ENCODE data around the gene CYP46A1. TPM values are rescaled to one million over a fixed set of nuclear protein-coding genes. Genes with fewer than 3 reads are reported as not detected.

The CYP46A1 gene
- total RNA-seq, 3 donors from 2014 or later (not counting 1 experiment from before 2014, with no cell fraction given): 0.09 to 0.45 (median 0.09) TPM

- Mint-ChIP-seq H3K4me3 (no peak overlapping the region), H3K27me3 (ENCODE audit: low read depth in 2 of 2) (peaks cover 0 to 10% of the 10 kb centered on the region in 2 donors), H3K4me1 (peaks cover 0 to 14% of the 10 kb centered on the region in 2 donors), H3K27ac (peak overlapping the region in 1 of 2 donors; percentile 58), H3K9me3 (no peaks in the 10 kb centered on the region), H3K36me3 (no peaks in the 10 kb centered on the region)
- DNase-seq (peak in 1 of 2 donors; percentile 49), ATAC-seq (peak; percentile 69 to 70 (median 69))
- H3K27me3 ChIP-seq (ENCODE audit: control insufficient read depth, insufficient read depth, low read length): no peaks in the 10 kb centered on the region
- peaks cover 3% of the 10 kb centered on the region for H3K9me3 ChIP-seq (ENCODE audit: control insufficient read depth, insufficient read depth, low read length)
- peak overlapping the region; percentile 27 for H3K27ac ChIP-seq (ENCODE audit: low read length)
- H3K36me3 ChIP-seq (ENCODE audit: control insufficient read depth, insufficient read depth, low read length): no peaks in the 10 kb centered on the region
- intact Hi-C loops (cut with micrococcal nuclease): no loop called here
- peaks cover 31% of the 10 kb centered on the region for H3K4me1 ChIP-seq (ENCODE audit: control insufficient read depth, insufficient read depth, low read length)
- 75% methylated on average over 11 of the region's 11 CpGs for WGBS (ENCODE audit: insufficient coverage)
- TF ChIP-seq, protein P1, sequence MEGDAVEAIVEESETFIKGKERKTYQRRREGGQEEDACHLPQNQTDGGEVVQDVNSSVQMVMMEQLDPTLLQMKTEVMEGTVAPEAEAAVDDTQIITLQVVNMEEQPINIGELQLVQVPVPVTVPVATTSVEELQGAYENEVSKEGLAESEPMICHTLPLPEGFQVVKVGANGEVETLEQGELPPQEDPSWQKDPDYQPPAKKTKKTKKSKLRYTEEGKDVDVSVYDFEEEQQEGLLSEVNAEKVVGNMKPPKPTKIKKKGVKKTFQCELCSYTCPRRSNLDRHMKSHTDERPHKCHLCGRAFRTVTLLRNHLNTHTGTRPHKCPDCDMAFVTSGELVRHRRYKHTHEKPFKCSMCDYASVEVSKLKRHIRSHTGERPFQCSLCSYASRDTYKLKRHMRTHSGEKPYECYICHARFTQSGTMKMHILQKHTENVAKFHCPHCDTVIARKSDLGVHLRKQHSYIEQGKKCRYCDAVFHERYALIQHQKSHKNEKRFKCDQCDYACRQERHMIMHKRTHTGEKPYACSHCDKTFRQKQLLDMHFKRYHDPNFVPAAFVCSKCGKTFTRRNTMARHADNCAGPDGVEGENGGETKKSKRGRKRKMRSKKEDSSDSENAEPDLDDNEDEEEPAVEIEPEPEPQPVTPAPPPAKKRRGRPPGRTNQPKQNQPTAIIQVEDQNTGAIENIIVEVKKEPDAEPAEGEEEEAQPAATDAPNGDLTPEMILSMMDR (IDR thresholded peaks at IDR 0.05): no peak
- H3K4me3 ChIP-seq (ENCODE audit: low read length): no peak overlapping the region
Observed at GRCh38 chr14:99672506-99673304, 11.4 kb upstream of the CYP46A1 start.

DNA sequence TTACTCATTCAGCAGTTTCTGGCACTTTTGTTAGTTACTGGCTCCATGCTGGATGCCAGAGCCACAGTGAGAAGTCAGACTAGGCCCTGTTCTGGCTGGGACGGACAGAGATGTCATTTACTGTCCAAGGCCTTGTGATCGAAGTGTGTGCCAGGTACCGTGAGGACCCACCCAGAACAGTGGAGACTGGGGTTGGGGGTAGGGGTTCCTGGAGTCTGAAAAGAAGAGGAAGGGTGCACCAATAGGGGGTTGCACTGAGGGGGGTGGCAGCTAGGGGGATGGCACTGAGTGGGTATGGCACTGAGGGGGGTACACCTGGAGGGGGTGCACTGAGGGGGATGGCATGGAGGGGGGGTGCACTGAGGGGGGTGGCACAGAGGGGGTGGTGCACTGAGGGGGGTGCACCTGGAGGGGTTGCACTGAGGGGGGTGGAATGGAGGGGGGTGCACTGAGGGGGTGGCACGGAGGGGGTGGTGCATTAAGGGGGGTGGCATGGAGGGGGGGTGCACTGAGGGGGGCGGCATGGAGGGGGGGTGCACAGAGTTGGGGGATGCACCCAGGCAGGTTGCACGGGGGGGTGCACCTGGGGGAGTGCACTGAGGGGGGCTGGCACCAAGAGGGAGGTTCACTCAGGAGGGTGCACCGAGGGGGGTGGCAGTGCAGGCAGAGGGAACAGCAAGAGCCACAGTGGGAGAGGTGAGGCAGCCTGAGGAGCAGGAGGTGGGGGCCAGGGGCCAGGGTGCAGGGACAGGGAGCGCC is 10.6 kb upstream of the CYP46A1 start:
- Histone ChIP-seq H3K27ac (ENCODE audit: low read length) (no peak overlapping the region), H3K9me3 (ENCODE audit: control insufficient read depth, insufficient read depth, low read length) (peaks cover 8% of the 10 kb centered on the region), H3K27me3 (ENCODE audit: control insufficient read depth, insufficient read depth, low read length) (no peaks in the 10 kb centered on the region), H3K4me3 (ENCODE audit: low read length) (no peak overlapping the region), H3K36me3 (ENCODE audit: control insufficient read depth, insufficient read depth, low read length) (no peaks in the 10 kb centered on the region), H3K4me1 (ENCODE audit: control insufficient read depth, insufficient read depth, low read length) (peaks cover 31% of the 10 kb centered on the region)
- Mint-ChIP-seq H3K36me3 (no peaks in the 10 kb centered on the region), H3K27me3 (ENCODE audit: low read depth in 2 of 2) (peaks cover 0 to 10% of the 10 kb centered on the region in 2 donors), H3K9me3 (no peaks in the 10 kb centered on the region), H3K27ac (no peak overlapping the region), H3K4me3 (no peak overlapping the region), H3K4me1 (peaks cover 0 to 14% of the 10 kb centered on the region in 2 donors)
- 86% methylated on average over 7 of the region's 8 CpGs for WGBS (ENCODE audit: insufficient coverage)
- intact Hi-C loops (cut with micrococcal nuclease): no loop called here
- ATAC-seq (no peak), DNase-seq (no peak)
- TF ChIP-seq, protein P1 (IDR thresholded peaks at IDR 0.05): no peak

DNA sequence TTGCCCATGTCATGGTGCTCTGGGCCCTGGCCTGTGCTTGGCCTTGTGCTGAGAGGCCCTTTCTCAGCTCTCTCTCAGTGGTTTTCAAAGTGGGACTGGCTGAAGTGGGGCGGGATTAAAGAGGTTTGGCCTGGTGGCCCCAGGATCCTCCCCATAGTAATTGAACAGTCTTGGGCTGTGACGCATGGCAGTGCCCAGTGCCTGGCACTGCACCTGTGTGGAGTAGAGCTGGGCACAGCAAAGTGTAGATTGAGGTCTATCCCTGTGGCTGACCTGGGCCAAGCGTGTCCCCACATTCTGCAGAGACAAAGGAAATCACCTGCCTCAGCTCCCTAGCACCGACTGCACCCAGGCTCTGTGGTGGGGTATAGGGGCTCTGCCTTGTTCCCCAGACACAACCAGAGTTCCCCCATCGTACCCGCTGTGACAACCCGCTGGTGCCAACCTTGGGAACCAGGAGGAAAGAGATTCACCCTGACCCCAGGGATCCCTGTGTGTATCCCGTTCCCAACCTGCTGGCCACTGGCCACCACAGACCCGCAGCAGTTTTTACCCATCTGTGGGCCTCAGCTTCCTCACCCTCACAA is 9.9 kb upstream of the CYP46A1 start:
- H3K4me3 ChIP-seq (ENCODE audit: low read length): no peak overlapping the region
- Mint-ChIP-seq H3K27me3 (ENCODE audit: low read depth in 2 of 2) (peaks cover 0 to 7% of the 10 kb centered on the region in 2 donors), H3K4me3 (no peak overlapping the region), H3K9me3 (no peaks in the 10 kb centered on the region), H3K4me1 (peaks cover 0 to 14% of the 10 kb centered on the region in 2 donors), H3K36me3 (no peaks in the 10 kb centered on the region), H3K27ac (no peak overlapping the region)
- no peak overlapping the region for H3K27ac ChIP-seq (ENCODE audit: low read length)
- no peak for ATAC-seq
- no peaks in the 10 kb centered on the region for H3K27me3 ChIP-seq (ENCODE audit: control insufficient read depth, insufficient read depth, low read length)
- H3K4me1 ChIP-seq (ENCODE audit: control insufficient read depth, insufficient read depth, low read length): peaks cover 31% of the 10 kb centered on the region
- peaks cover 8% of the 10 kb centered on the region for H3K9me3 ChIP-seq (ENCODE audit: control insufficient read depth, insufficient read depth, low read length)
- TF ChIP-seq, protein P1 (IDR thresholded peaks at IDR 0.05): no peak
- H3K36me3 ChIP-seq (ENCODE audit: control insufficient read depth, insufficient read depth, low read length): no peaks in the 10 kb centered on the region
- intact Hi-C loops (cut with micrococcal nuclease): no loop called here
- WGBS (ENCODE audit: insufficient coverage): 83% methylated on average over 9 of the region's 9 CpGs
- no peak for DNase-seq
